Neural cell (in vitro differentiated cells): ENCODE measurements around the gene DLK2. TPM values are rescaled to one million over a fixed set of nuclear protein-coding genes. Genes with fewer than 3 reads are reported as not detected.

Source experiments
- H2AFZ ChIP-seq: fragments of 200-600, 300-800 bp; sonication (generic), shearing (Covaris generic); 2 replicates; pipeline ENCODE4 v1.6.0; 2014; ENCODE audit warnings: low read depth, mild to moderate bottlenecking, antibody characterized with exemption, low read length, moderate library complexity
- H3F3A ChIP-seq: fragments of 200-600 bp; shearing (Covaris generic); 2 replicates; pipeline ENCODE4 v1.6.1; 2016; ENCODE audit warnings: mild to moderate bottlenecking, moderate library complexity, mixed read lengths, antibody characterized with exemption, low read length; ENCODE audit not compliant: insufficient read depth, poor library complexity, severe bottlenecking
- H3K27ac ChIP-seq: fragments of 200-600, 300-800 bp; sonication (generic), shearing (Covaris generic); 2 replicates; pipeline ENCODE4 v1.5.1; 2014; ENCODE audit warnings: mild to moderate bottlenecking, low read length, moderate library complexity
- H3K27me3 ChIP-seq: fragments of 300-800, 200-600 bp; sonication (generic), shearing (Covaris generic); 2 replicates; pipeline ENCODE4 v1.6.0; 2014; ENCODE audit warnings: mild to moderate bottlenecking, low read depth, low read length, moderate library complexity; ENCODE audit not compliant: insufficient read depth
- H3K36me3 ChIP-seq: fragments of 300-800, 200-600 bp; sonication (generic), shearing (Covaris generic); 2 replicates; pipeline ENCODE4 v1.5.1; 2014; ENCODE audit warnings: mild to moderate bottlenecking, antibody characterized with exemption, low read length, moderate library complexity; ENCODE audit not compliant: insufficient read depth
- H3K4me2 ChIP-seq: fragments of 300-800, 200-600 bp; sonication (generic), shearing (Covaris generic); 2 replicates; pipeline ENCODE4 v1.6.0; 2014; ENCODE audit warnings: mild to moderate bottlenecking, low read length
- H3K4me3 ChIP-seq: fragments of 300-800, 200-600 bp; sonication (generic), shearing (Covaris generic); 2 replicates; pipeline ENCODE4 v1.5.1; 2014; ENCODE audit warnings: mild to moderate bottlenecking, low read length, moderate library complexity
- H3K79me2 ChIP-seq: fragments of 200-600 bp; shearing (Covaris generic); replicated peaks from 2 replicates; pipeline ENCODE4 v1.6.0; 2014; ENCODE audit warnings: mild to moderate bottlenecking, low read length, moderate library complexity; ENCODE audit not compliant: insufficient read depth
- H3K9ac ChIP-seq: fragments of 300-800, 200-600 bp; sonication (generic), shearing (Covaris generic); 2 replicates; pipeline ENCODE4 v1.6.1; 2016; ENCODE audit warnings: mild to moderate bottlenecking, low read length, mixed read lengths
- H3K9me2 ChIP-seq: fragments of 200-600 bp; shearing (Covaris generic); 2 replicates; pipeline ENCODE4 v1.6.1; 2016; ENCODE audit warnings: mild to moderate bottlenecking, low read length, mixed read lengths; ENCODE audit not compliant: insufficient read depth
- H3K9me3 ChIP-seq: fragments of 200-600, 300-800 bp; sonication (generic), shearing (Covaris generic); 2 replicates; pipeline ENCODE4 v1.6.1; 2016; ENCODE audit warnings: mild to moderate bottlenecking, mixed run types, low read length, moderate library complexity, mixed read lengths
- H4K20me1 ChIP-seq: fragments of 200-600 bp; shearing (Covaris generic); 2 replicates; pipeline ENCODE4 v1.6.1; 2016; ENCODE audit warnings: mild to moderate bottlenecking, mixed run types; ENCODE audit not compliant: insufficient read depth
- EP300 ChIP-seq: fragments of 450-650 bp; conservative IDR thresholded peaks from 2 replicates; pipeline ENCODE4 v1.6.1; 2014; ENCODE audit warnings: antibody characterized with exemption, mild to moderate bottlenecking, moderate library complexity; ENCODE audit not compliant: poor library complexity, severe bottlenecking
- EZH2 ChIP-seq: fragments of 200-600, 300-800 bp; shearing (Covaris generic), sonication (generic); IDR thresholded peaks from 2 replicates; pipeline ENCODE4 v1.6.1; 2014; ENCODE audit warnings: antibody characterized with exemption, low read length, borderline replicate concordance, mild to moderate bottlenecking; ENCODE audit not compliant: insufficient read depth, poor library complexity, severe bottlenecking
- MXI1 ChIP-seq: fragments of 450-650 bp; conservative IDR thresholded peaks from 2 replicates; pipeline ENCODE4 v1.6.1; 2014; ENCODE audit warnings: antibody characterized with exemption, mild to moderate bottlenecking; ENCODE audit not compliant: poor library complexity, severe bottlenecking
- POLR2AphosphoS5 ChIP-seq: IDR thresholded peaks from 2 replicates; pipeline ENCODE4 v1.6.1; 2012
- RAD21 ChIP-seq: fragments of 450-650 bp; conservative IDR thresholded peaks from 2 replicates; pipeline ENCODE4 v1.6.1; 2014; ENCODE audit warnings: antibody characterized with exemption, mild to moderate bottlenecking, moderate library complexity
- SMC3 ChIP-seq: fragments of 450-650 bp; conservative IDR thresholded peaks from 2 replicates; pipeline ENCODE4 v1.6.1; 2014; ENCODE audit warnings: antibody characterized with exemption, mild to moderate bottlenecking, moderate library complexity; ENCODE audit not compliant: poor library complexity
- TAF1 ChIP-seq: IDR thresholded peaks from 2 replicates; pipeline ENCODE4 v1.6.1; 2012; ENCODE audit warnings: low read depth
- polyA plus RNA-seq: library from polyadenylated mRNA; depleted of rRNA; stranded (reverse); fragments of >200 nt; gene quantifications from 2 replicates; pipeline ENCODE4 v1.2.3, GENCODE V29; 2014
- TF ChIP-seq, protein P1 (sequence below): IDR thresholded peaks from 2 replicates; pipeline ENCODE4 v1.6.1; 2012; ENCODE audit warnings: borderline replicate concordance
- TF ChIP-seq, protein P2 (sequence below): fragments of 450-650 bp; IDR thresholded peaks from 2 replicates; pipeline ENCODE4 v1.5.1; 2014; ENCODE audit warnings: antibody characterized with exemption, mild to moderate bottlenecking, moderate library complexity; ENCODE audit not compliant: poor library complexity, severe bottlenecking

DLK2 gene
- polyA plus RNA-seq, 1 donor from 2014 or later, result 19.8 TPM

DNA sequence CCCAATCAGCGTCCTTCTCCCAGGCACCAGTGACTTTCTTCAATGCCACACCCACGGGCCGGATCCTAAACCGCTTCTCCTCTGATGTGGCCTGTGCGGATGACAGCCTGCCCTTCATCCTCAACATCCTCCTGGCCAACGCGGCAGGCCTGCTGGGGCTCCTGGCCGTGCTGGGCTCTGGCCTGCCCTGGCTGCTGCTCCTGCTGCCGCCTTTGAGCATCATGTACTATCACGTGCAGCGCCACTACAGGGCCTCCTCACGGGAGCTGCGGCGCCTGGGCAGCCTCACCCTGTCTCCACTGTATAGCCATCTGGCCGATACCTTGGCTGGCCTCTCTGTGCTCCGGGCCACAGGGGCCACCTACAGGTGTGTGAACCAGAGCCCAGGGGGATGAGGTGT, 9.8 kb downstream of the DLK2 start:
- no peaks in the 10 kb centered on the region for H3K9me3 ChIP-seq
- H3K36me3 ChIP-seq, result no peaks in the 10 kb centered on the region
- no peak overlapping the region for H2AFZ ChIP-seq
- H3K79me2 ChIP-seq, result no peaks in the 10 kb centered on the region
- no peaks in the 10 kb centered on the region for H3K27me3 ChIP-seq
- no peak overlapping the region for H3K27ac ChIP-seq
- TF ChIP-seq POLR2AphosphoS5 (no peak), TAF1 (no peak), EZH2 (no peak), EP300 (no peak), RAD21 (no peak), SMC3 (no peak), MXI1 (no peak)
- TF ChIP-seq, protein P1, sequence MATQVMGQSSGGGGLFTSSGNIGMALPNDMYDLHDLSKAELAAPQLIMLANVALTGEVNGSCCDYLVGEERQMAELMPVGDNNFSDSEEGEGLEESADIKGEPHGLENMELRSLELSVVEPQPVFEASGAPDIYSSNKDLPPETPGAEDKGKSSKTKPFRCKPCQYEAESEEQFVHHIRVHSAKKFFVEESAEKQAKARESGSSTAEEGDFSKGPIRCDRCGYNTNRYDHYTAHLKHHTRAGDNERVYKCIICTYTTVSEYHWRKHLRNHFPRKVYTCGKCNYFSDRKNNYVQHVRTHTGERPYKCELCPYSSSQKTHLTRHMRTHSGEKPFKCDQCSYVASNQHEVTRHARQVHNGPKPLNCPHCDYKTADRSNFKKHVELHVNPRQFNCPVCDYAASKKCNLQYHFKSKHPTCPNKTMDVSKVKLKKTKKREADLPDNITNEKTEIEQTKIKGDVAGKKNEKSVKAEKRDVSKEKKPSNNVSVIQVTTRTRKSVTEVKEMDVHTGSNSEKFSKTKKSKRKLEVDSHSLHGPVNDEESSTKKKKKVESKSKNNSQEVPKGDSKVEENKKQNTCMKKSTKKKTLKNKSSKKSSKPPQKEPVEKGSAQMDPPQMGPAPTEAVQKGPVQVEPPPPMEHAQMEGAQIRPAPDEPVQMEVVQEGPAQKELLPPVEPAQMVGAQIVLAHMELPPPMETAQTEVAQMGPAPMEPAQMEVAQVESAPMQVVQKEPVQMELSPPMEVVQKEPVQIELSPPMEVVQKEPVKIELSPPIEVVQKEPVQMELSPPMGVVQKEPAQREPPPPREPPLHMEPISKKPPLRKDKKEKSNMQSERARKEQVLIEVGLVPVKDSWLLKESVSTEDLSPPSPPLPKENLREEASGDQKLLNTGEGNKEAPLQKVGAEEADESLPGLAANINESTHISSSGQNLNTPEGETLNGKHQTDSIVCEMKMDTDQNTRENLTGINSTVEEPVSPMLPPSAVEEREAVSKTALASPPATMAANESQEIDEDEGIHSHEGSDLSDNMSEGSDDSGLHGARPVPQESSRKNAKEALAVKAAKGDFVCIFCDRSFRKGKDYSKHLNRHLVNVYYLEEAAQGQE, result no peak
- TF ChIP-seq, protein P2, sequence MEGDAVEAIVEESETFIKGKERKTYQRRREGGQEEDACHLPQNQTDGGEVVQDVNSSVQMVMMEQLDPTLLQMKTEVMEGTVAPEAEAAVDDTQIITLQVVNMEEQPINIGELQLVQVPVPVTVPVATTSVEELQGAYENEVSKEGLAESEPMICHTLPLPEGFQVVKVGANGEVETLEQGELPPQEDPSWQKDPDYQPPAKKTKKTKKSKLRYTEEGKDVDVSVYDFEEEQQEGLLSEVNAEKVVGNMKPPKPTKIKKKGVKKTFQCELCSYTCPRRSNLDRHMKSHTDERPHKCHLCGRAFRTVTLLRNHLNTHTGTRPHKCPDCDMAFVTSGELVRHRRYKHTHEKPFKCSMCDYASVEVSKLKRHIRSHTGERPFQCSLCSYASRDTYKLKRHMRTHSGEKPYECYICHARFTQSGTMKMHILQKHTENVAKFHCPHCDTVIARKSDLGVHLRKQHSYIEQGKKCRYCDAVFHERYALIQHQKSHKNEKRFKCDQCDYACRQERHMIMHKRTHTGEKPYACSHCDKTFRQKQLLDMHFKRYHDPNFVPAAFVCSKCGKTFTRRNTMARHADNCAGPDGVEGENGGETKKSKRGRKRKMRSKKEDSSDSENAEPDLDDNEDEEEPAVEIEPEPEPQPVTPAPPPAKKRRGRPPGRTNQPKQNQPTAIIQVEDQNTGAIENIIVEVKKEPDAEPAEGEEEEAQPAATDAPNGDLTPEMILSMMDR, result no peak
- no peak overlapping the region for H3K4me2 ChIP-seq
- no peaks in the 10 kb centered on the region for H3F3A ChIP-seq
- H3K9me2 ChIP-seq, result no peaks in the 10 kb centered on the region
- H3K9ac ChIP-seq, result no peak overlapping the region
- H4K20me1 ChIP-seq, result no peaks in the 10 kb centered on the region
- H3K4me3 ChIP-seq, result no peak overlapping the region

DNA sequence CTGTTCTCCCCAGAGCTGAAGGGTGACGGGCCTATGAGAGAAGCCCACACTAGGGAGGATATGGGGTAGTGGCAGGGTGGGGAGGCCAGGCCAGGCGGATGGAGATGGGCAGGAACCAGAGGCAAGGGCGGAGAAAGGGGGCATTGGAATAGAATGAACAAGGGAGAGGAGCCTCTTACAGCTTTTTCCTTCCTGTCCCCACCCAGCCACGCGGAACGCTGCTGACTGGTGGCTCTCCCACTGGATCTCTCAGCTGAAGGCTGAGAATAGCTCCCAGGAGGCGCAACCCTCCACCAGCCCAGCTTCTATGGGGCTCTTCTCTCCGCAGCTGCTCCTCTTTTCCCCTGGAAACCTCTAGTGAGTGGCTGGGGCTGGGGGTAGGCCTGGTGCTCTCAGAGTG, 10.8 kb downstream of the DLK2 start:
- Histone ChIP-seq H3K27ac (no peak overlapping the region), H3K4me2 (no peak overlapping the region), H4K20me1 (no peaks in the 10 kb centered on the region), H3K79me2 (no peaks in the 10 kb centered on the region), H3K9ac (no peak overlapping the region), H3K27me3 (no peaks in the 10 kb centered on the region), H3K9me3 (no peaks in the 10 kb centered on the region), H3K4me3 (no peak overlapping the region), H2AFZ (no peak overlapping the region), H3K9me2 (no peaks in the 10 kb centered on the region), H3K36me3 (no peaks in the 10 kb centered on the region), H3F3A (no peaks in the 10 kb centered on the region)
- no peak for TF ChIP-seq RAD21
- TF ChIP-seq, protein P1, result no peak
- no peak for TF ChIP-seq SMC3
- no peak for TF ChIP-seq TAF1
- TF ChIP-seq, protein P2, result no peak
- TF ChIP-seq MXI1, result no peak
- no peak for TF ChIP-seq POLR2AphosphoS5
- no peak for TF ChIP-seq EP300
- TF ChIP-seq EZH2, result no peak
